Suprapubic skin (tissue), 4 donors: ENCODE measurements around the gene GARNL3. TPM values are rescaled to one million over a fixed set of nuclear protein-coding genes. Genes with fewer than 3 reads are reported as not detected.

ENCODE experiments used
- DNase-seq, 2 donors: peaks; one replicate each; pipeline ENCODE4 v3.0.0-alpha.2; 2019; ENCODE audit warnings: low spot score in 2 of 2
- H3K27ac ChIP-seq: fragments of 200-600 bp; sonication (generic); one replicate; pipeline ENCODE4 v1.5.1; 2019
- H3K27me3 ChIP-seq: fragments of 200-600 bp; sonication (generic); one replicate; pipeline ENCODE4 v1.5.1; 2019
- H3K36me3 ChIP-seq: fragments of 200-600 bp; sonication (generic); one replicate; pipeline ENCODE4 v1.5.1; 2019
- H3K4me1 ChIP-seq: fragments of 200-600 bp; sonication (generic); one replicate; pipeline ENCODE4 v1.5.1; 2019
- H3K4me3 ChIP-seq: fragments of 200-600 bp; sonication (generic); one replicate; pipeline ENCODE4 v1.5.1; 2019; ENCODE audit warnings: mild to moderate bottlenecking
- H3K9me3 ChIP-seq: fragments of 200-600 bp; sonication (generic); one replicate; pipeline ENCODE4 v1.5.1; 2019
- CTCF ChIP-seq, 2 donors: fragments of 200-600 bp in 1 of 2; fragments of 450-650 bp in 1 of 2; sonication (generic) in 1 of 2; IDR thresholded peaks; one replicate each; pipeline ENCODE4 v1.5.1; 2016 to 2019; ENCODE audit warnings: antibody characterized with exemption in 2 of 2, mild to moderate bottlenecking in 1 of 2, moderate library complexity in 1 of 2
- EP300 ChIP-seq: sonication (generic); formaldehyde crosslinking; IDR thresholded peaks from one replicate; pipeline ENCODE4 v1.6.1; 2017; ENCODE audit warnings: antibody characterized with exemption
- POLR2A ChIP-seq, 2 donors: fragments of 450-650 bp; IDR thresholded peaks; one replicate each; pipeline ENCODE4 v1.6.1; 2017; ENCODE audit warnings: antibody characterized with exemption in 2 of 2, mild to moderate bottlenecking in 2 of 2, moderate library complexity in 2 of 2
- POLR2AphosphoS5 ChIP-seq, 3 donors: sonication (generic); formaldehyde crosslinking; IDR thresholded peaks; one replicate each; pipeline ENCODE4 v1.6.1; 2017; ENCODE audit warnings: antibody characterized with exemption in 3 of 3
- WGBS: methylation state at CpG from one replicate; pipeline ENCODE4 v1.1.5; 2018; 5-methylcytosine and 5-hydroxymethylcytosine counted together
- total RNA-seq, 4 donors: library from RNA; depleted of rRNA; stranded (reverse); fragments of >200 nt; gene quantifications; one replicate each; pipeline ENCODE4 v1.1.0, GENCODE V29; 2016

Gene GARNL3
- total RNA-seq, 4 donors from 2014 or later: 12.5 to 23.3 (median 18.4) TPM

- Histone ChIP-seq H3K27me3 (no peaks in the 10 kb centered on the region), H3K4me3 (peak overlapping the region; percentile 75), H3K27ac (no peak overlapping the region), H3K9me3 (no peaks in the 10 kb centered on the region), H3K36me3 (no peaks in the 10 kb centered on the region), H3K4me1 (peaks cover 48% of the 10 kb centered on the region)
- DNase-seq: no peak
- TF ChIP-seq POLR2A (IDR thresholded peaks at IDR 0.05) (no peak), EP300 (no peak), POLR2AphosphoS5 (IDR thresholded peaks at IDR 0.05) (no peak), CTCF (IDR thresholded peaks at IDR 0.05) (no peak)
- WGBS: 53% methylated on average over 4 of the region's 6 CpGs
Measured at GRCh38 chr9:127422787-127423186, 158.2 kb downstream of the GARNL3 start.

DNA sequence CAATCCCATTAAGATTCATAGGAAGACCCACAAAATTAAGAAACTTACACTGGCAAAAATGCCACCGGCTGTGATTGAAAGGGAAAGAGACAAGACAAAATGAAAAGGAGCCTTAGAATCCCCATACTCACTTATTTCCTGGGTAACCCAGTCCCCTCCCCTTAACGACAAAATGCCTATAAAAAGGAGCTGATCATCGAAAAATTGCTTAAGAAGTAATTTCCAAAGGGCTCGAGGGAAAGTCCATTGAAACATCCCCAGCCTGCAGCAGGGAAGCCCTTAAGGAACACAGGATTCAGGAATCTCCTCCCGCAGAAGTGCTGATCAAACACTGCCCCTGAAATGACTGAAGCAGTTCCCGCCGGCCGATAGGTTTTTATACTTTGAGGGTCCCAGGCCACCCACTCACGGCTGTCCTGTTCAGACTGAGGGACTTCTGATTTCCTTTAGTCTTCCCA, 158.9 kb downstream of the GARNL3 start:
- Histone ChIP-seq H3K27me3 (no peaks in the 10 kb centered on the region), H3K36me3 (no peaks in the 10 kb centered on the region), H3K4me3 (peak overlapping the region; percentile 75), H3K9me3 (no peaks in the 10 kb centered on the region), H3K27ac (peak overlapping the region; percentile 82), H3K4me1 (peaks cover 43% of the 10 kb centered on the region)
- TF ChIP-seq CTCF (IDR thresholded peaks at IDR 0.05) (no peak), EP300 (no peak), POLR2AphosphoS5 (IDR thresholded peaks at IDR 0.05) (no peak), POLR2A (IDR thresholded peaks at IDR 0.05) (no peak)
- 1% methylated on average over 9 of the region's 9 CpGs for WGBS
- no peak for DNase-seq

DNA sequence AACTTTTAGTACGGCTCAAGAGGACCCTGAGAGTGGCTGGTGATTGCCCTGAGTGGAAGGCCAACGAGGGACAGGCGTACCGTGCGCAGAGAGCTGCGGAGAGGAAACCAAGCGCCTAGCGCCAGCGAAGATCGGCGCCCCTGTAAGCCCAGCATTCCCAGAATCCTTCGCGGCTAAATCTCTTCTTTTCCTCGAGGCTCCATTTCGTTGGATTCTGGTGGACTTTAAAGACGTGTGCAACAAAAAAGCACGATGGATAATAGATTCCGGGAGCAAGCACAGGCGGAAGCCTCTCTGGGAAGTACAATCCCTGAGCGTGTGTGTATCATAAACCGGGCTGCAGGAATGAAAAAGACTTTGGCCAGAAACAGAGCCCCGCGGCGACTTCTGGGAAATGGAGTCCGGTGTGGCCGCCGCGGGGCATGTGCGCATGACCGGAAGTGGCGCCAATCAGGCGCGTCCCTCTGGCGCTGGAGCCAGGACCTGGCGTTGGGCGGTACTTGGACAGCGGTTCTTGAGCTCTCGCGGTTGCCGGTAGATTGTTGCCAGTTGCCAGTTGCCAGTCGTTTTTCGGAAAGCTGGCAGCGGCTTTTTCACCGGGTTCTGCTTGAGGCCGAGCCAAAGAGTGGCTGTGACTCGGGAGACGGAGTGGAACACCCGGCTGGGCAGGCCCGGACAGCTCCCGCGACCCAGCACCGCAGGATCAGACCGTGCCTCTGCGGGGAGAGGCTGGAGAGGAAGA, 159.5 kb downstream of the GARNL3 start, which contains the start of gene ZNF79:
Gene ZNF79 (plus strand): TSS at position 449 of the 742 bp plus-strand sequence. CDS start 406 bp downstream, outside the sequence.
- TF ChIP-seq CTCF (IDR thresholded peaks at IDR 0.05): no peak
- TF ChIP-seq POLR2AphosphoS5 (IDR thresholded peaks at IDR 0.05): peak in 2 of 3 donors; percentile 13 to 32
- TF ChIP-seq EP300: no peak
- TF ChIP-seq POLR2A (IDR thresholded peaks at IDR 0.05): peak in 1 of 2 donors; percentile 43
- Histone ChIP-seq H3K27ac (peak within 1 kb of the TSS; percentile 82), H3K27me3 (no peaks in the 10 kb centered on the region), H3K9me3 (no peaks in the 10 kb centered on the region), H3K36me3 (peaks cover 4% of the 10 kb centered on the region), H3K4me1 (peaks cover 43% of the 10 kb centered on the region), H3K4me3 (peak within 1 kb of the TSS; percentile 75)
- DNase-seq: peak; percentile 97
- WGBS: under 1% methylated on average over 38 of the region's 54 CpGs

DNA sequence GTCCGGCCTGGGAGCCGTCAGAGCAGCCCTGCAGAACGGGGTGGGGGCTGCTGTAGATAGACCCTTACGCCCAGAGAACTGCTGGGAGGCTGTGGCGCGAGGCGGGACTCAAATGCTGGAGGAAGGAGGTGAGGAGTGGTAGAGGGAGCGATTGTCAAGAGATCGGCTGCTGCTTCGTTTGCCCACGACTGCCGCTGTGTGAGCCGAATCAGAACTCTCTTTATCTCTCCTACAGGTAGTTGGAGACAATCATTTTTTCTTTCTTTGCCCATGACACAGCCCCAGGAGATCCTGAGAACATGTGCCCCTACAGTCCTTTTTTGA, 160.1 kb downstream of the GARNL3 start:
- Histone ChIP-seq H3K27ac (peak overlapping the region; percentile 82), H3K27me3 (no peaks in the 10 kb centered on the region), H3K4me3 (peak overlapping the region; percentile 75), H3K36me3 (peaks cover 10% of the 10 kb centered on the region), H3K4me1 (peaks cover 43% of the 10 kb centered on the region), H3K9me3 (no peaks in the 10 kb centered on the region)
- TF ChIP-seq POLR2A (IDR thresholded peaks at IDR 0.05): no peak
- TF ChIP-seq POLR2AphosphoS5 (IDR thresholded peaks at IDR 0.05): no peak
- no peak for TF ChIP-seq CTCF (IDR thresholded peaks at IDR 0.05)
- no peak for TF ChIP-seq EP300
- 0% methylated on average over 3 of the region's 13 CpGs for WGBS
- DNase-seq: no peak

DNA sequence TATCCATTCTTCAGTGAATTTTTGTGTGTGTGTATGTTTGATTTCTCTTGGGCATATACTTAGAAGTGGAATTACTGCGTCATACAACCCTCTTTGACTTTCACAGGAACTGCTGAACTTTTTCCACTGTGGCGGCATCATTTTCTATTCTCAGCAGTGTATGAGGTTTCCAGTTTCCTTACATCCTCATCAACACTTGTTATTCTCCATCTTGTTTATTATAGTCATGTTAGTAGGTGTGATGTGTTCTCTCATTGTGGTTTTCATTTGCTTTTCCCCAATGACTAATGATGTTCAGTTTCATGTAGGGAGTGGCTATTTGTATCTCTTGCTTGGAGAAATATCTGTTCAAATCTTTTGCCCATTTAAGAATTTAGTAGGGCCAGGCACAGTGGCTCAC, 162.2 kb downstream of the GARNL3 start:
- WGBS: 87% methylated on average over 2 of the region's 2 CpGs
- peaks cover 40% of the 10 kb centered on the region for H3K4me1 ChIP-seq
- no peak overlapping the region for H3K27ac ChIP-seq

More for the DNA sequence above, 162.2 kb downstream of the GARNL3 start:
- H3K4me3 ChIP-seq: no peak overlapping the region
- no peak for DNase-seq
- peaks cover 25% of the 10 kb centered on the region for H3K36me3 ChIP-seq
- no peak for TF ChIP-seq POLR2A (IDR thresholded peaks at IDR 0.05)
- no peak for TF ChIP-seq POLR2AphosphoS5 (IDR thresholded peaks at IDR 0.05)
- TF ChIP-seq CTCF (IDR thresholded peaks at IDR 0.05): no peak
- no peak for TF ChIP-seq EP300
- H3K9me3 ChIP-seq: no peaks in the 10 kb centered on the region
- no peaks in the 10 kb centered on the region for H3K27me3 ChIP-seq
